HG02759 (cell line): ENCODE results near the gene PBRM1.

Experiments
- ATAC-seq: cut with Tn5 transposase; IDR thresholded peaks from one replicate; pipeline ENCODE4 v1.9.1; 2021; ENCODE audit warnings: mild to moderate bottlenecking, moderate library complexity; ENCODE audit not compliant: unreplicated experiment

The PBRM1 gene

DNA sequence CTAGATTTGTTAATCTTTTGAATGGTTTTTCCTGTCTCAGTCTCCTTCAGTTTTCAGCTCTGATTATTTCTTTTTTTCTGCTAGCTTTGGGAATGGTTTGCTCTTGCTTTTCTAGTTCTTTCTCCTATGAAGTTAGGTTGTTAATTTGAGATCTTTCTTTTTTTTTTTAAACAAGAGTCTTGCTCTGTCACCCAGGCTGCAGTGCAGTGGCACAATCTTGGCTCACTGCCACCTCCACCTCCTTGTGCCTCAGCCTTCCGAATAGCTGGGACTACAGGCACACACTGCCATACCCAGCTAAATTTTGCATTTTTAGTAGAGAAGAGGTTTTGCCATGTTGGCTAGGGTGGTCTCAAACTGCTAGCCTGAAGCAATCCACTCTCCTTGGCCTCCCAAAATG is 92.6 kb downstream of the PBRM1 start:
- no peak for ATAC-seq

DNA sequence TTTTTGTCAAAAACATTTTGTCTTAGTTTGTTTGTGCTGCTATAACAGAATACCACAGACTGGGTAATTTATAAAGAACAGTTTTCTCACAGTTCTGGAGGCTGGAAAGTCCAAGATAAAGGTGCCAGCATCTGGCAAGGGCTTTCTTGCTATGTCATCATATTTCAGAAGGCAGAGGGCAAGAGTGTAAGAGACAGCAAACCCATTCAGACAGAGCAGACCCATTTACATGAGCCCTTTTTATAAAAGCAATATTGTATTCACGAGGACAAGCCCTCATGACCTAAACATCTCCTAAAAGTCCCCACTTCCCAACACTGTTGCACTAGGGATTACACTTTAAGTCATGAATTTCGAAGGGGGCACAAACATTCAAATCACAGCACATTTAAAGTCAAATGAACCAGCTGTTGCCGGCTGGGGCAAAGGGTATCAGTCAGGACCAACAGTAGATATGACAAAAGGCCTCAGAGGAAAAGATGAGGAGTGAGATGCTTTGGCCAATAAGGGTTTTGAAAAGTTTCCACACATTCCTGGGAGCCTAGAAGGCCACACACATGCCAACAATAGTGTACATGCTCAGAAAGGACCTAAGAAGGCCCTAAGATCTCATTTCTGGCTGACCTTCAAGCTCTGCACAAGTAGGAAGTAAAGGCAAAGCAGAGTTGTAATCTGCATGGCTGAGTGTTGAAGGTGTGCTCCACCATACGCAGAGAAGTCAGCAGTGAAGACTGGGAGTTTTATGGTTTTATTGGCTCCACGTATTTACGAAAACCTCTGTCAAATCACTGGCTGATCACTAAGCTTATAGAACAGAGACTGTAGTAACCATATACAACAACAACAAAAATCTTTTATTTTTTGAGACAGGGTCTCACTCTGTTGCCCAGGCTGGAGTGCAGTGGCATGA is 111.4 kb downstream of the PBRM1 start:
- no peak for ATAC-seq

DNA sequence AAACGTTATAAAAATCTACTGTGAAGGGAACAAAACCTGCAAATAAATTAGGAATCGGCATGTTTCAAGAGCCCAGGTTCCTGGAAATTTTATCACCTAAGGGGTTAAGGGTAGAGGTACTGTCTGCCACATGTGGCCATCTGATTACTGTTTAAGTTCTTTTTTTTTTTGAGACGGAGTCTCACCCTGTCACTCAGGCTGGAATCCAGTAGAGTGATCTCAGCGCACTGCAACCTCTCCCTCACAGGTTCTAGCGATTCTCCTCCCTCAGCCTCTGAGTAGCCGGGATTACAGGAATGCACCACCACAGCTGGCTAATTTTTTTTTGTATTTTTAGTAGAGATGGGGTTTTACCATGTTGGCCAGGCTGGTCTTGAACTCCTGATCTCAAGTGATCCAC is 113.5 kb downstream of the PBRM1 start:
- ATAC-seq, result no peak

DNA sequence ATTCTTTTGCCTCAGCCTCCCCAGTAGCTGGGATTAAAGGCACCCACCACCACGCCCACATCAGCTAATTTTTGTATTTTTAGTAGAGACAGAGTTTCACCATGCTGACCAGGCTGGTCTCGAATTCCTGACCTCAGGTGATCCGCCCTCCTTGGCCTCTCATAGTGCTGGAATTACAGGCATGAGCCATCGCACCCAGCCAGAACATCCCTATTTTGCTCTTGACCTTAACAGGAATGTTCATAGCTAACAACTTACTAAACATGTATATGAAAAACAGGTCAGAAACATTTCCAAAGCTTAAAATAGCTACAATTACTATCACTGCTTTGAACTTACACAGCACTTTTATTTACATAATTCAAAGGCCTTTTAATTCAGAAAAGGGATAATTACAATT is 115.6 kb downstream of the PBRM1 start:
- ATAC-seq, result no peak

DNA sequence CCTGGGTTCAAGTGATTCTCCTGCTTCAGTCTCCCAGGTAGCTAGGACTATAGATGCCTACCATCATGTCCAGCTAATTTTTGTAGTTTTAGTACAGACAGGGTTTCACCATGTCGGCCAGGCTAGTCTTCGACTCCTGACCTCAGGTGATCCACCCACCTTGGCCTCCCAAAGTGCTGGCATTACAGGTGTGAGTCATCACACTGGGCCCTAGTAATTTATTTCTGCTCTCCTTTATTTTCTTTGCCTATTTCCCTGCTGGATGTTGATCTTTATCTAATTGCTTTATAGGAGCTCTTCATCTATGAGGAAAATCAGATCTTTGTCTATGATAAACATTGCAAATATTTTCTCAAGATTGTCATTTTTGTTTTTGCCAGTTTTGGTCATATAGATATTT is 117.6 kb downstream of the PBRM1 start:
- no peak for ATAC-seq

DNA sequence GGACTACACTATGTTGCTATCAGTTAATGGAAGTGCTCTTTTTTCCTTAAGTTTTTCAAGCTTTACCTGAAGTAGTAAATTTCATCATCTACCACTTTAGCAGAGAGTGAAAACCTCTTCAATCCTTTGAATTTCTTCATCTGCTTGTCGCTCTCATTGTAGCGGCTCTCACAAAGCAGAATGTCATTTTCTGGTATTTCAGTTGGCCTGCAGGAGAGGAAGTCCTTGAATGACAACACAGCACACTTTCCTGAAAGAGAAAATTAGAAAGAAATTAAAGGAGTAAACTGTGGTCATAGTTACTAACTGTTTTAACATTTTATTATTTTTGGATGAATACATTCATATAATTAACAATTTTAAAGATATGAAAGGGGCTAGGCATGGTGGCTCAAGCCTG is 121.7 kb downstream of the PBRM1 start:
- no peak for ATAC-seq

DNA sequence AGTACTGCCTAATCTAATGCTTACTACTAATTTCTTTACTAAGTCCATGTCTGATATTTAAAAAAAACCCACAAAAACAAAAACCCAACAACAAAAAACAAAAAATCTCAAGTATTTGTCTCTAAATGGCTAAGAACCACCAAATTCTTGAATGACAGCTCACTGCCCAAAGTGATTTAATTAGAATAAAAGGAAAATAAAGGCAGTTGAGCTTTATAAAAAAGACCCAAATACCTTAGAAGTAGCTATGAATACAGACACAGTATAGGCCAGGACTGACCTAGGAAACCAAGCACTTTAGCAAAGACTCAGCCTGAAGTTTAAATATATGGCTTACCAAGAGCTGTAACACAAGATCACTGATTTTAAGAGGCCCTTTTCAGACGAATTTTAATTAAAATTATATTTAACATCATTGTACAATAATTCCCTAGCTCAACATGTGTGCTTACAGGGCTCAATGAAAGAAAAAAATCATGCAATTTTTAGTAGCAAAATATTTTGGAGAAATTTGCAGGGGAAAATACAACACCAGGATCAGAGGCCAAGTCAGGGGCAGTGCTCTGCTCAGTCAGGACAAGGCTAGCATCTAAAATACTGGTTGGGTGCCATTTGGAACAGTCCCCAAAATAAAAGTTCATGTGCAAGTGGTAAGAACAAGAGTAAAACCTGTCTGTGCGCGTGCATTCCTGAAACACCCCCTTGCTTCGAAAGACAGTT is 124.5 kb downstream of the PBRM1 start:
- no peak for ATAC-seq

DNA sequence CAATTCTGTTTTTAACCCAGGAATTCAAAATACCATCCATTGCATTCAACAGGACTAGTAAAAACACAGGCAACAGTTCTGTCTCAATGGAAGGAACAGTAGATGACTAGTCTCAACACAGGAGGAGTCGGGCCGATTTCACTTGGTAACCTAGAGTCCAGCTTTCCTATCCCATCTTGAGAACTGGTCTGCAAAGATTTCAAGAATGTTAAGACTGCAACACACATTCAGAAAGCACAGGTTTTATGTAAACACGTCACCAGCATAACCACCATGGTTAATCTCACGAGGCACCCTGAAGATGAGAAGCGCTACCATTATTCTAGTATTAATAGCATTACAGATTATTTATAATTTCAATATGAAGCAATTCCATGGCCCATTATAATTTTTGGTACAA is 127.3 kb downstream of the PBRM1 start:
- ATAC-seq, result no peak

DNA sequence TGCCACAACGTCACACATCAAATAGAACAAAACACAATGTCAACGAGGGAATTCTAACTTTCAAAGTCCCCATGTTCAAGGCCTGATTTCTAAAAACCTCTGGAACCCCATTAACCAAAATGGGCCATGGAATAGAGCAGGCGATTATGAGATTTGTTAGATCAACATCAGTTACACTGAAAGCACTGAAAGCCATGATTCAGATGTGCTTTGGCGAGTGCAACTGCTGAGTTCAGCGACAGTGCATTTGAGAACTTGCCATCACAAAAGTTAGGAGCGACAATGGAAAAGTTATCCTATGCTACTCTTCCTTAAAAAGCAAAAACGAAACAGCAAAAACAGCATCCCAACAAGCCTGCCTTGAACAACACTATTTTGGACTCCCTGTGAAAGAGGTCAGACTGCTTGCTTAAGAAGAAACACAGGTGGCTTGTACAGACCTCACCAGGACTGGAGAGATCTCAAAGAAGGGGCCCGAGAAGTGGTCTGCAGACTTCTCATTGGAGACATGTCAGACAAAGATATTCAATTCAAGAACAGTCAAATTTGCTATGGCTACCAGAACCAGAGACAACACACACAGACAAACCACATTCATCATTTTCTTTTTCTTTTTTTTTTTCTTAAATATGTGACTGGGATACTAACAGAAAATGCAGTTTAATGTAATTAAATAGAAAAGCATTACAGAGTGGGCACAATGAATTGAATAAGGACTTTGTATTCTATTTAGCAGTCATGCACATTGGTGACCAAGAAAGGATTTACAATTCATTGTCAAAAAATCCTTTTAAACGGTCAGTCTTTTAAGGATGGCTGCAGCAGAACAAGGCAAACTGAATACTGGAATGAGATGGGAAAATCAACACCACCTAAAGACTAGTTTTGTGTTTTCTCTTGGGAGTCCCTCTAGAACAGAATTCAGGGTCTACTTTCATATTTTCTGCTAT is 128.4 kb downstream of the PBRM1 start:
- ATAC-seq, result no peak

DNA sequence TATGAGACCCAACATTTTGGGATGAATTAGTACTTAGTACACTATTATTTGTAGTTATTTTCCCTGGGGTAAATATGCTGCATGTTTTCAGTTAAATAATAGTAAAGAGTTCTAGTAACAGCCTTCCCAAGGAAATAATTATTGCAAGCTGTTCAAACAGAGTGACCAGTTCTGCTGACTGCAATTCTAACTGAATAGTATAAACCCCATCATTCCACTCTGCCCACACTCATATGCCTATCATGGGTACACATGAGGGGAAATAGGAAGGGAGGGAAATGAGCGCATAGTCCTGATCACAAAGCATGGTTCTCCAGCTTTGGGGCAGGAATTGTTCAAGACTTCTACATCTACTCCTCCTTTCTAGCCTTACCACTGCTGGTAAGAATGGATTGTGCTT is 130.7 kb downstream of the PBRM1 start:
- no peak for ATAC-seq

DNA sequence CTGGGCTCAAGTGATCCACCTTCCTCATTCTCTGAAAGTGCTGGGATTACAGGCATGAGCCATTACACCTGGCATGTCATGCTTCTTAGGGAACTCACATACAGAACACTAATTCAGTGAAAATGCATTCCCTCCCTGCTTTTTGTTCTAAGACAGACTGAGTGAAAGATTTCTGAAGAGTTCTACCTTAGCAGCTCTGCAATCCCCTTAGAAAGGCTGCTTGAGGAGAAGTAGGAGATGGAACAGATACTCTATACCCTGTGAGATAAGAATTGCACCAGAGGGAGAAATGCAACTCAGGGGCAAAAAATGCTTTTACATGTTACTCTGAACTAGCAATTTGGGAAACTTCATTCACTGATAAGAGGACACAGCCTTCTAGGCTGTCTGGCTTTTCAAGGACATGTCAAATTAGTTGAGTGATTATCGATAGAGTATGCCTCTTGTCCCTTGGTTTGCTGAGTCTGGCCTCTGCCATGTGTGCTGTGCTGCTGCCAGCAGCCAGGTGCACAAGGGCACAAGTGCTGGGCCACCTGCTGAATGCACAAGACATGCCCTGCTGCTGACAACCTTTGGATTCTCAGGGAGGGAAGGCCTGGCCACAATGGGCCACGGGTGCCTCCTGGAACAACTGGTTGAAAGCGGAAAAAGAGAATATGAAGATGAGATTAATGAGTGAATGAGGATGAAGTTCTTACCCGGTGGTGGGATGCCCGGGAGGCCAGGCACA is 131.5 kb downstream of the PBRM1 start:
- ATAC-seq, result no peak

DNA sequence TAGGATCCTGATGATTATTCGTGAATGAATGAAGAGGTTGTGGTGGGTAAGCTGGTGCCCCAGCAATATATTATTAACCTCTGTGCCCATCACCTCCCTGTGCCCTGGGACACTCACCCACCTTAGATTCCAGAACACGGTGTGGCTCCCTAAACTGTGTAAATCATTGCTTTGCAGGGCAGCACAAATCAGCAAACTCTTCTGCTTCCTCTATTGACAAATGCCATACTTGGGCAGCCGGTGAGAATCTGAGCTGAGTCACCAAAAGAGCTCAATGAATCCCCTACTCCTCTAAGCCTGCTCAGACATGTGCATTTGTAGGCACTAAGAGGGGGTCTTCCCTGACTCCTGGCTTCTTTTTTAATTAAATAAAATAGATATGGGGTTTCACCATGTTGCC is 133.6 kb downstream of the PBRM1 start:
- no peak for ATAC-seq

DNA sequence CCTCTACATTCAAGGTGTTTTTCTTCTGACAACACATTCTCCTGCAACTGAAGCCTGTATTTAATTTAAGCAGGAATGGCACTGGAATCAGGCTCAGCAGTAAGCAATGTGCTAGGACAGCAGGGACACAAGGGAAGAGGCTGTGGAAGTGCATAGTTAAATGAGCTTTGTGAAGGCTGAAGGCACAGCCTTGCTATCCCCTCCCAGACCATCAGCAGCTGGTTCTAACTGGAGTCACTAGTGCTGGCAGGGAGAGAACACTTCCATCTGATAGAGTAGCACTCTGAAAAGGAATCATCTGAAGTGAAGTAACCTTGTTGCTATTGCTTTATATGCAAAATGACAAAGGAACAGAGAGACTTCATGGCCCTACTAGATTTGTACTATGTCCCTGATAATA is 134.6 kb downstream of the PBRM1 start:
- ATAC-seq, result no peak

DNA sequence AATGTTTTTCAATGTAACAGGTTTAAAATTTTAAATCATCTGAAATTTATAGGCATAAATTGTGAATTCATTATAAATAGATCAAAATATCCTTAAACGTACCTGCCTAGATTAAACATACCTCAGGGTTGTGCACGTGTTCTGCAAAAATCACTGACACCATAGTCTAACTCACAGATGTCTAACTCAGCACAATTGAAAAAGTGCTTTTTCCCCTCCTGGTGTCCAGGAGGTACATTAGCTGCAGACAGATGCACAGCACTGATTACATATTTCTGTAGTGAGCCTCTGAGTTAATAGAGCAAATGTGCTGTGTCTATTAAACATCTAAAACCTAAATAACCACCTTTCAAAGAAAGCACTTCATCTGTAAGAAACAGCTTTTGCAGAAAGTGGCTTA is 138.6 kb downstream of the PBRM1 start:
- ATAC-seq, result no peak

DNA sequence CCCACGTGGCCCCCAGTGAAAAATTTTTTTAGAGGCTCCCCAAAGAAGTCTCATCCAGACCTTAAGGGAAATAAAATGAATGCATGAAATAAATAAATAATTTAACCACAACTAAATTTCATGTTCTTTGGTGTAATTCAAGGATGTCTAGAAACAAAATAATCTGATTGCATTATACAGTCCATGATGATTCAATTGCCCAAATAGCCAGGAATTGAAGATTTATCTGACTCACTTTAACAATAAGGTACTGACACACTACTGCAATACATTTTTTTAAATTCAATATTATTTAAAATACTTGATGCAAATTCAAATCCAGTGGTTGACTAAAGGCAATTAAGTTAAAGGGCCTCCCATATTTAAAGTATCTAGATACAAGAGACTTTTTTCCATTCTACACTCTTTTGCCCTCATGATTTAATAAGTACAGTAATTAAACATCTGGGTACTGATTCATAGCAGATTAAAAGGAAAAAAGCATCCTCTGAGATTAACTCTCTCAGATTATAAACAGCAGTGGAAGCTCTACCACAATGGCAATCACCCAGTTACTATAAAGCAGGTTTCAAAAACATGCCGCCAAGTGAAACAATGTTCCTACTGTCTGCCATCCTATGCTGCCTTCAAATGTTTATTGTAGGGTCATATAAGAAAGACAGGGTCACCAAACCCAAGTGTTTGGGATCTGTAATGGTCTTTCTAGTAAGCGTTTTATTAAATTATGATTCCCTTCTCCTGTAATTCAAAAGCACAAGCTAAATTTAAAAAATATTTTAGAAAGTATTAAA is 139.4 kb downstream of the PBRM1 start:
- ATAC-seq, result no peak

DNA sequence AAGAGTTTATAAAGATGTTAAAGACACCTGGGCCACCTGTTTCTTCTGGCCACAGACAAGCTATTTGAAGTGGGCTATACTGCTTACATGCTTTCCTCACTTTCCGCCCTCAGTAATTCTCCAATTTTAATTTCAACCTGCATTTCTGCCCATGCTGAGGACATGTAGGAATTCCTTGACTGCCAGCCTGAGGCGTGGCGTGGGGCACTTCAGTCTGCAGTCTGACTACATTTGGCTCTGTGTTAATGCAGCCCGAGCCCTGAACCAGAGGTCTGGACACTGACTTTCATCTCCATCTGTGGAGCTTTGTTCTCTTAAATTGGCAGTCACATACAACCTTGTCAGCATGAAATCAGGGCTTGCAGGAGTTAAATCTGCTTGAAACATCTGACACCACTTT is 140.8 kb downstream of the PBRM1 start:
- ATAC-seq, result no peak

DNA sequence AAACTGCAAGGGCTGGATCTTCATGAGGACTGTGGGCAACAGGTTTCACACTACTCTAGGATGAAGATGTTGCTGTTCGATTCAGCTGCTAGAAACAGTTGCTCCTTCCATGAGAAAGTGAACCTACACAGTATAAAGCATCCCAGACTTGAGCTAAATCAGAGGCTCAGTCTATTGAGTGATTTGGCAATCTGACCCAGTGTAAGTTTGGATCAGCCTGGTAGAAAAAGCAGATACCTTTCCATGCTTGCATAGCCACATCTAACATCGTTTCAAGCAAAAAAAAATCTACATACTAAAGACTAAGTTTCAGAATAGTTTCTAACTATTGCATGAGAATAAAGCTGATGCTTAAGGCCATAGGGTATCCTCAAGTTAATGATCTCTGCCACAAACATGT is 144.7 kb downstream of the PBRM1 start:
- ATAC-seq, result no peak

DNA sequence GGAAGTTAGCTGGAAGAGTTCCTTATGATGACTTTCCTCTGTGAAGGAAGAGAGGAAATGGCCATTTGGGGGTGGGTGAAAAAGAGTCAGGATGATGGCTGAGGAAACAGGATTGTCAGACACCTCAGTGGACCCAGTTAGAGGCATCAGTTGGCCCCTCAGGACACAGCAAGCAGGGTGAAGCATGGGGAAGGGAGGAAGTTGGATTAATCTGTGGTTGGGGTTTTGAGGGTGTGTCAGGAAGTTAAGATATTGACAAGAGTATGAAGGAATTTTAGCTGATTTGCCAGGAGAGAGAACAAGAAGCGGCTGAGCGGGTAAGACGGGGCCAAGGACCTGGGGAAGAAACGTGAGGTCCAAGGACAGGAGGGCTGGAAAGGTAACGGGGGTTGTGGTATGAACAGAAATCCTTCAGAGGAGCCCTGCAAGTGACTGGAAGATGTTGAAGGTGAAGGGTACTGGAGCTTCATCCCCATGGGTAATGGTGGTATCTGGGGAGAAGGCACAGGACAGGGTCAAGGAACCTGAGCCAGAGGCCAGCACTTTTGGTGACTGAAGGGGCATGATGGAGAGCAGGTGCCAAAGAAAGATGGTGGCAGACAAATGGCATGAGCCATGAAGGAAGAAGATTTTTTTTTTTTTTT is 146.6 kb downstream of the PBRM1 start:
- ATAC-seq, result no peak

DNA sequence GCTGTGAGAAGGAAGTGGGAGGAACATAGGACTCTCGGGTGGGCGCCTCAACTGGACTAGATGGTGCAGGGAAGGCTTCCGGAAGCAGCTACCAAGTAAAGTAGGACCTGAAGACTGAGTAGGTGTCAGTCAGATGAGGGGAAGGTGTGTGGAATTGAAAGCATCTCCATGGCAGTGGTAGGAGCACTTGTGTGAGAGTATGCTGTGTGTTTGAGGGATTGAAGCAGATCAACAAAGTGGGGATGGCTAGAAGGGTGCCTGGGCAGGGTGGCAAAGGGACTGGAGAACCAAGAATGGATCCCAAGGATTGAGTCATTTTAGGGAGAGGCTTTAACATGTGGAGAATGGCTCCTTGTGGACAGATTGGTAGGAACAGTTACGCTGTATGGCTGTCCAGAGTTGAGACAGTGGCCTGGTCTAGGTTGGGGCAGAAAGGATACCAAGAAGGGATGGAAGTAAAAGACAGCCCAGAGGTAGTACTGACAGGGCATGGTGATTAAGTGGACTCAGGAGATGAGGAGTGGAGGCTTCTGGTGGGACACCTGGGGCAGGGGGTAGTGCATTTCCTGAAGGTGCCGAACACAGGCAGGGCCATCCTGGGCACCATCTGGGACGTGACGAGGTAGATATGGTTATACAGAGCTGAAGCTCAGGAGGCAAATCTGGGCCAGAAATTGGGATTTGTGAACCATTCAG is 147.8 kb downstream of the PBRM1 start:
- ATAC-seq, result no peak
